Measurements from ENCODE around the gene MLLT10.

The MLLT10 gene

DNA sequence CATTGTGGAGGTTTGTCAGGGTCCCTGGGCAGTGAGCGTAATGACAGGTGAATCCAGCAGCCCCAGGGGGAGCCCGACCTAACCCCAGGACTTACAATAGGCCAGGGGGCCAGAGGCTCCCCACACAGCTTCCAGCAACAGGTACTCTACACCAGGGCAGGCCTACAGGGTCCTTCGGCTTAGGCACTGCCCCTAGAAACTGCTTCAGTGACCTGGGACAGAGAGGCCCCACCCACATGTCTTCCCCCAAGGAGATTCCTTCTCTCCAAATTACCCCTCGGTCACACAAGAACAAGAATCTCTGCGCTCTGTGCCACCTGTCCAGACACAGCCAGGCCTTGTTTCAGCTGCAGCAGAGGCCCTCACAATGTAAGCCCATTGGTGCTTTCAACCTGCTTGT, 32.9 kb upstream of the MLLT10 start:
- no peak for DNase-seq (ENCODE audit: low spot score)

DNA sequence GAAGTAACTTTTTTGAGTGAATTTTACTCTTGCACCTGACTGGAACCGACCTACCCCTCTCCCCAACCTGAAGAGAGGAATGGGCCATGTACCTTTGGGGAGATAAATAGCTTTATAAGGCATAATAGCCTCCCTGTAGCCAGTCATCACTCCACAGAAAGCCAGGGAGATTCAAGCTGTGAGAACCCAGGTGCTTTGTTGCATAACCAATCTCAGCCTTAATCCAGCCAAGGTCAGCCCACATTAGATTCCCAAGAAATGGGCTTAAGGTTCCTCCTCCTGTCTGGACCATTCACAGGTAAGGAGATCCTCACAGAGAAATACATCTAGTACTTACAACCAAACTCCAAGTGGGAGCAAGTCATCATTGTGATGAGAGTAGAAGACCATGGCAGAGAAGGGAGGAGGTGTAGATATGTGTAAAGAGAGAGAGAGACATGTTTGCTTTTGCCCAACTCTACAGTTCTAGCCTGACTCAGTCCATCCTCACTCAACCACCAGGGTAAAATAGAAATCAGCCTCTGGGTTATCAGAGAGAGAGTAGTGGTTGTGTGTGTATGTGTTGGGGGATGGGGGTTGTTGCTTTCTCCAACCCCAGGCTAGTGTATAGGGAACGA, 32.2 kb upstream of the MLLT10 start:
- DNase-seq (ENCODE audit: low spot score): no peak

DNA sequence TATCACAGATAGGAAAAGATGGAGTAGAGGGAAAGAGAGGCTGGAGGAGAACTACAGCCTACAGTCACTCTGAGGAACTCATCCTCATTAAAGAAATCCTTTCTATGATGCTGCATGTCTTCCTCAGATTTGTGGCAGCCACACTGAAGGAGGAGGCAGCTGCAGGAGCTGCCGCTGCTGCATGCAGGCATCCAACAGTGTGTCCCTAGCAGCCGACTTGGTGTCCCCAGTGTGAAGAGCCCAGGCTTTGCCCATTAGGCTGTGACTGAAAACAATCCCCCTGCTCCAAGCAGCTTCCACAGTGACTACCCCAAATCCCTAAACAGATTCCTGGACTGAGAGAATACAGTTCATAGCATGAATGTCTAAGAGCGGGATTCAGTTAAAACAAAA, 31.7 kb upstream of the MLLT10 start:
- no peak for DNase-seq (ENCODE audit: low spot score)

DNA sequence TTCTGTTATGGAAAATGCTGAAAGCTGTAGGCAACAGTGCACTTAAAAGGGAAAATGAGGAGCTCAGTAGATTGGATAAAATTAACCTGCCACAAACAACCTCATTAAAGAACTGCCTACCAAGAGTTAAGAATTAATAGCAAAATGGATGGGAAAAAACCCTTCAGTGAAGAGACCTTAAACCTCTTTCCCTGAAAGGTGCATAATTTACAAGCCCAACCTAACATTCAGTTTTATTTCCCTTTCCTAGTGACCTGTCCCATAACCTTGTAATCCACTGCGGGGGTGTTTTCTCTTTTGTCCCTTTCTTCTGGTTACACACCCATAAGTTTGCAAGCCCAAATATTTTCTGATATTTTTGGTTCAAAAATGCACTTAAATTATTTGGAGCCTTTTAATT, 30.5 kb upstream of the MLLT10 start:
- DNase-seq (ENCODE audit: low spot score): no peak

DNA sequence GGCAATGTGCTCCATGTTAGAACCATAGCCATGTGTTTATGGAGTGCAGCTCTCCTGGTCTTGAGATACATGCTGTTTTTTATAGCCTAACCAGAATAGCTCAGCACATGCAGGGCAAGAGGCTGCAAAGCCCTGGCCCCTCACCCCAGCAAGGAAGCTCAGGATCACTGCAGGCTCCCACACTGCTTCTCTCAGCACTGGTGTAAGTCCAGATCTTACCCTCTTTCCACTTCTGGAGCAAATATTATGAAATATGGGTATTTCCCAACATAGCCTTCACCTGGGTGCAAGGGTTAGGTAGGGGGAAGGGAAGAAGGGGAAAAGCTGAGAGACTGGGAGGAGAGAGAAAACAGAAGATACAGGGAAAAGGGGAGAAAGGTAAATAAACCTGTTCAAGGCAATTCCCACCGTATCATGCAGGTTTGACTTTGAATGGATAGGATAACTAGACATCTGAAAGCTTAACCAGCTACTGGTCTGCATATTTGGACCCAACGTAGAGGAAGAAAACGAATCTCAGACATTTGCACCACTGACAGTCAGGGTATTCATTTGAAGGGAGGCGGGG, 28.2 kb upstream of the MLLT10 start:
- DNase-seq (ENCODE audit: low spot score): peak; percentile 45

DNA sequence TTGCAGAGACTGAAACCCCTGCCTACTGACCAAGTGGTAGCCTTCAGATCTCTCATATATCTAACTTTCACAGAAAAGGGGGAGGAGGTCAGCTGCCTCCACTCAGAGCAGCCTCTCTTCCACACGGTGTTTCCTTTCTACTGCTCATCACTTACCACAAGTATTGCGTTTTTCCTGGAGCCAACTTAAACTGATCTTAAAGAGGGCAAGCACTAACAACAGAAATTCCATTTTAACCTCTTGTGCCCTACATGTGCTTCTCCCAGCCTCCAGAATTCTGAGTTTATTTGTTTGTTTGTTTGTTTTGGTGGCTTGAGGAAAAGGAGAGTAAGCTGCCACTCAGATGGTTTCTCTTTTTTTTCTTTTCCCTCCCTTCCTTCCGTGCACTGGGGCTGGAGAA, 27.7 kb upstream of the MLLT10 start:
- DNase-seq (ENCODE audit: low spot score): no peak

DNA sequence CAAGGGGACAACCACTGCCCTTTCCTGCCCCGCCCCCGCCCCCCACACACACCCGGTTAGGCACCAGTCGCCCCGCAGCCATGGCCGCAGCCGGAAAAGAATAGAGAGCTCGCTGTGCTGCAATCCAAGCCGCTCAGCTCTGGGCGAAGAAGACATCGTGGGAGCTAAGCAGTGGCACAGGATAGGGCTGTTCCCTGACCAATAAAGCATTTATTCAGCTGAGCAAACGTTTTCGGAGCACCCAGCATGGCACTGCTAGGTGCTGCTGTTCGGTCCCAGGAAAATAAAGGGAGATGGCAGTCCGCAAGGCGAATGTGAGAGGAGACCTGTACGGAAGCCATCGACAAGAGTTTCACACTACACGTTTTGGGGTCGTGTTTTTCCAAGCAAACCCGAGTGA, 26.9 kb upstream of the MLLT10 start:
- DNase-seq (ENCODE audit: low spot score): no peak

DNA sequence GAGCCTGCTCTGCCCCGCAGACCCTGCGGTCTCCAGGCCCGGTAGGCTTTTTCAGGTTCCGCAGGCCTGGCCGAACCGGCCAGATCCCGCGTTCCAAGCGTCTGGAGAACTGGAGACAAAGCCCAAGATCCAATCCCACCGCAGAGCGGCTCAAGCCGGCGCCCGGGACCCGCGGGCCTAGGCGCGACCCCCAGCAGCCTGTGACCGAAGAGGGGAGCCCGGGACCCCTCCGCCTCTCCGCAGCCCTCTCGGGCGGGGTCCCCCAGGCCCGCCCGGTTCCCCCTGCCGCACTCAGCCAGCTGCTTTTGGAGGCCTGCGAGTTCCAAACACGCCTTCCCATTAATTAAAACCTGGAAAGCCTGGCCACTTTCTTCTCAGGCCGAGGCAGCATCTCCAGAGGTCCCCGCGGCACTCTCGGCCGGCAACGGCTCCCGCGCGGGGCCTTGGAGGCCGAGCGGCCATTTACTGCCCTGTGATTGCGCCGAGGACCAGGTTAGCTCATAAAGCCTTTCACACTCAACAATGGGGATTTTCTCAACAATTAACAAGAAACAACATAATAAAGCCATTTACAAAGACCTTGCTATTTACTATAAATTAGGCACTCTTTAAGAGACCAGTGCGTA, 25.2 kb upstream of the MLLT10 start:
- no peak for DNase-seq (ENCODE audit: low spot score)

DNA sequence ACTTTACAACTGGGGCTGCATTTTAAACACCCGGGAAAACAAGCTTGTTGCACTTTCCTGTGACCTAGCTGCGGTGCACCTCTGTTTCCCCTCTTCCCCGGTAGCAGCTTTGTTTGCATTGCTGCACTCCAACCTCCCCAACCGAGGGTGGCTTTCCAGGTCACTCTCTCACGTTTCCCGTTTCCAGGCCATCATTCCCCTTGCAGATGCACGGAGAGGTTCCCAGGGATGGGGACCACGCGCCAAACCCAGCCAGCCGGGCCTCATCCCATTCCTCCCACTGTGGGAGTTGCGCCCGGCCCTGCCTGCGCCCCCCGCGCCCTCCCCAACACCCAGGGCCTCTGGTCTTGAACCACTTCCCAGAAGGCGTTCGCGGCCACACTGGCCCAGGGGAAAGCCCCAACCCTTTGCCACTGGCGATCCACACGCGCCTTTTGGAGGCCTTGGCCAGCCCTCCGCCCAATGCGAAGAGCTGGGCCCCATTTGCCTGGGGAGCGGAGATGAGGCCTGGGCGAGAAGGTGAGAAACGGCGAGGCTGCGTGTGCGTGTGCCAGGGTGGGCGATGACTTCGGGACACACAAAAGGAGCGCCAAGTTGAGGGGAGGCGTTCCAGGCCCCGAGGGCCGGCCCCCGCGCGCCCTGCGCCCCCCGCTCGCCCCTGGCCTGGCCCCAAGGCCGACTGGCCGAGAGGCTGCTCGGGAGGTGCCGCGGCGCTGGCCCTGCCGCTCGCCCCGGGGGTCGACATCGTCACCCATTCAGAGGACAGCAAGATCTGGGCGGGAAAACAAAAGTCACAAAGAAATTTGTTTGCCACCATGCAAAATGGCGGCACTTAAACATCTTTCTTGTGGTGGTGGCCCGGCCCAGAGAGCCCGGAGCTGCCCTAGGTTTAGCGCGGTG, 24.4 kb upstream of the MLLT10 start:
- DNase-seq (ENCODE audit: low spot score): no peak

DNA sequence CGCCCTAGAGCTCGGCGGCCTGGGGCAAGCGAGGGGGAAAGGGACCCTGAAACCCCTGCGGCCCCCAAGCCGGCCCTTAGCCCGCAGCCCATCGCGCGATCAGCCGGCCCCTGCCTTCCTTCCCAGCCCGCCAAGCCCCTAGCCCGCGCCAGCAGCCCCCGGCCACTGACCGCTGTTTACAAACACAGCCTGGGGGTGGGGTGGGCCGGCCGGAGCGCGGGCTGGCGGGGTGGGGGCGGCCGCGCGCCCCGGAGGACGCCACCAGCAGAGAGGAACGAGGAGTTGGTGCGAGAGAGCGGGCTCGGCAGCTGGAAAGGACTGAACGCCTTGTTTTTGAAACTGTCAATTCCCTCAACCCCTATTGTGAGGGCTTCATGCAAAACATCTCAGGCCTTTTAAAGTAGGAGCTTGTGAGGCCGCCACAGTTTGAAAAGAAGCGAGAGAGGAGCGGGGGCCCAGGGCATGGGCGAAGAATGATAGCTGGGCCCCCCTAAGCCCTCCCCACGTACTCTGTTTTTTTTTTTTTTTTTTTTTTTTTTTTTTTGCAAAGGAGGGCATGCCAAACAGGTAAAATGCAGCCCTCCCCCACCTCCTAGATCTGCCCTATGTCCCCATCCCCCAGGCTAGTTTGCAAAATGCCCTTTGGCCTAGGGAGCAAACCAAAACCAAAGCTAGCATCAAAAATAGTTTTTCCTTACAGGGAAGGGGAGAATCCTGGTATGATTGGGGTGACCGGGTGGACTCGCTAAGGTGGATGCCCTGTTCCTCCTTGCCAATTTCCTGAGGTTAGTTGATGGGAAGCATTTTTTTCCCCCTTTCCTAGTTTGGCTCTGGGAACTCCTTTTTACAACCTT, 23.6 kb upstream of the MLLT10 start:
- DNase-seq (ENCODE audit: low spot score): no peak

DNA sequence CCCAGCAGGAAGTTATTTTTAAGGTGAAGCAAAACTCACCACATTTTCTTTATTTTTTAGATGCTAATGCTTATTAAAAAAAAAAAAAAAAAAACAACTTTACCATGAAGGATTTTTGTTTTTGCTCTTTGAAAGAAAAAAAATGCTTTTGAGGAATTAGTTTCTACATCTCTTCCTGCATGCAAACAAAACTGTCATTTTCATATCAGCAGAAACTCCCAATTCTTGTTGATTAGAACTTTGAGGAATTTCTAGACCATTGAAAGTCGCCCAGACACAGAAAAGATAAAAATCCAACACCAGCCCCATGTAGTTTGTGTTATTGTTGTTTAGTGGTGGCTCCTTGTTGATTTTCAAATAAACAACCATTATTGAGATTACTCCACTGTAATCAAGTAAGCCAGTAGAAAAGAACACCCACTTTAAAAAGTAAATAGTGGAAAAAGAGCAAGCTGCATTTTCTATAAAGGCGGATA, 22.9 kb upstream of the MLLT10 start:
- DNase-seq (ENCODE audit: low spot score): no peak

DNA sequence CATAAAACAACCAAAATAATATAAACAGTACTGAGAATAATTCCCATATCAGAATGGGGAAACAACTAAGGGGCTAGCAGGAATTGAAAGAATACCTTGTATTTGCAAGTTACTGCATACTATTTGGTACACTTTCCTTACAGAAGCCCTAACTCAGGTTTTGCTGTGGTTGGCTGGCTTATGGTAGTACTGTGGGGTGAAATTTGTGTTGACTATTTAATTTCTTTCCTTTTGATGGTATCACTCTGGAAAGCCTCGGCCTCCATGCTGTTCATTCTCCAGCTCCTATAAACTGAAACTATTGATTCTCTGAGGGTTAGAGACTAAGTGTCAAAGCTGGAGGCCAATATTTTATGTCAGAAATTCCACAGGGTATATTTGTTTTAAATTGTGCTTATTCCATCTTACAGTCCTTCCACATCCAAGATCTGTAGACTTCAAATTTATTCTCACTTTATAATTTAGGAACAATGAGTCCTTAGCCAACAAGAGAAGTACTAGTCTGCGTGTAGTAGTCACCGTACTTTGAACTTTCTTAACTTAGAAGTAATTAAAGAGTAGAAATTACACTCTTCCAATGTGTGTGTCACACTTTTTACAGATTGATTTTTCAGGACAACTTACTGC, 22.0 kb upstream of the MLLT10 start:
- no peak for DNase-seq (ENCODE audit: low spot score)

DNA sequence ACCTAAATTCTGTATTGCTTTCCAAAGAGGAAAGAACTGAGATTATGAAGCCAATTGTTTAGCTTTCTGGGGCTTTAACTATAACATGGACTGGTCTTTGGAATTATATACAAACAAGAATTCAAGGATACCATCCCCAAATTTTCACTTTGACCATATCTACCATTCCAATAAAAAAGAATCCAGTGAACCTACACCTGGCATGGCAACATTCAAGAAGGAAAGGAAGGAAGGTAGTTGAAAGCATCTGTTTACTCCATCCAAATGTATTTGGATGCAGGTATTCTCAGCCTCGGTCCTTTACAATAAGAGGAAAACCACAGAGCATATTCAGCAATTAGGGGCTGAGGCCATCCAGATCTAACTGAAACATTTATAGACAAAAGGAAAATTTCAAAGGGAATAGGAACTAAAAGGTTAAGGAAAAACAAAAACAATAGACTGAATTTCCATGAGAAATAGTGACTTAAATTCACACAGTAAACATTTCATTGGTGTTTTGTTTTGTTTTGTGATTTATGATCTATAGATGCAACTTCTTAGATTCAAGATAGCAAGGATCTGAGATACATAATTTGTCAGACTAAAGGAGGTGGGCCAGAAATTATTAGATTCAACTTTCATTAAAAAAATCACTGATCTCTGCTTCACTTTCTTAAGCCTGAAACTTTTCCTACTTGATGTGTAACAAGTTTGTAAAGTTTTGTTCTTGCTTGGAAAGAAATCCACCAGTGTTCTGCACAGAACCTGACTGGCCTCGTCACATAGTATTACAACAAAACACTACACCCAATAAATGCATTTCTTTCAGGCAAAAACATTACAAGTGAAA, 21.2 kb upstream of the MLLT10 start:
- DNase-seq (ENCODE audit: low spot score): no peak

DNA sequence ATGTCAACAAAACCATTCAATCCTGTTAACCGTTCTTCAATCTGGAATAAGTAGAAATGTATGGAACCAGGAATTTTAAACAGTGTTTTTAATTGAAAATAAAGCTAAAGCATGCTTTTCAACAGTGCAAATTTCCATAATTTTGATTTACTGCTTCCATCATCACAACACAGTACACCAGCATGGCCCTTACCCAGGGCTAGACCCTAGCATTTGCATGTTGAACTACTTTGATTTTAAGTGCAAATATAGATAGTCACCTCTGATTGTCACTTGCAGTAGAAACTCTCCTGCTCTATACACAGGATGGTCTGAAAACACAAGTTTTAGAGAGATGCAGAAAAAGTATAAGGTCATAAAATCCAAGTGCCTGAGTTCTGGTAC, 20.6 kb upstream of the MLLT10 start:
- no peak for DNase-seq (ENCODE audit: low spot score)

DNA sequence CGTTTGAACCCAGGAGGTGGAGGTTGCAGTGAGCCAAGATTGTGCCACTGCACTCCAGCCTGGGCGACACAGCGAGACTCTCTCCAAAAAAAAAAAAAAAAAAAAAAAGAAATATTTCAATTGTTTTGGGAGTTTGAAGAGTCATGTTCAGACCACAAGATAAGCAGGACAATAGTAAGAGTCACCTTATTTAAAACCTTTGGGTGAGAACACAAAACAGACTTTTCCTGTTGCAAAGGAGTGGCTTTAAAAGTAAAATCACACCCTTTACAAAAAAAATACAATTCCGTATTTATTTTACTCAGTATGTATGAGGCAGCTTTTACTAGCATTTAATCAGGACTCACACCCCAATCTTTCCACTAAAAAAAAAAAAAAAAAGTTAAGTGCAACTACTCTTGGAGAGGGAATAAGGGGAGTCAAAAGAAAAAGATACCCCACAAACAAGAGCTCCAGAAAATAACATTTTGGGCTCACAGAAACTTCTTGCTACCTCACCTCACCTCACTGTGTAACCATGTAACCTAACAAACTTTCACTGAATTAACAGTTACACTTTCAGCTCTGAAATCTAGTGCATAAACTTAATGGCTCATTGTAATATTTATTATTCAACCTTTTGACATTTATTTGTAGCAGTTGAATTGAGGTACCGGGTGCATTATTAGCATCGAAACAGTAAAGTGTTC, 19.8 kb upstream of the MLLT10 start:
- DNase-seq (ENCODE audit: low spot score): no peak

DNA sequence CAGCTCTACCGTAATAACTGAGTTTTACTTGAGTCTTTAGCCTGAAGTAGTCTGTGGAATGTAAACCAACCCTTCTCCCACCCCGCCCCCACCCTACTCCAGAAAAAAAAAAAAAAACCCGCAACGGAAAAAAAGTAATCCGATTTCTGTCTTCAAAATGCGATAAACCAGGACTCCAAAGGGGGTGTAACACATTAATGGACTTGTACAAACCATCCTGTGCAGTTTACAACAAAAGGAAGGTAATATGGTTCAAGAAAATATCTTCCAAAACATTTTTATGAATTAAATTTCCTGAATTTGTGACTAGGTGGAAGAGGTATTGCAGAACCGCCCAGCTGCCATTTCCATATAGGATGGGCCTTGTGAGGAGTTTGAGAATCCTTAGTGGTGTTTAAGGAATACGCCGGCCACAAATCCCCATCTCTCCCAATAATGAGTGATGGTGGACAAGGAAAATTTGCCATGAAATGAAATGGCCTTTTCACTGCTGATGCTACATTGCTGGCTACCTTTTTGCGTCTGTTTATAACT, 19.1 kb upstream of the MLLT10 start:
- DNase-seq (ENCODE audit: low spot score): peak; percentile 68

DNA sequence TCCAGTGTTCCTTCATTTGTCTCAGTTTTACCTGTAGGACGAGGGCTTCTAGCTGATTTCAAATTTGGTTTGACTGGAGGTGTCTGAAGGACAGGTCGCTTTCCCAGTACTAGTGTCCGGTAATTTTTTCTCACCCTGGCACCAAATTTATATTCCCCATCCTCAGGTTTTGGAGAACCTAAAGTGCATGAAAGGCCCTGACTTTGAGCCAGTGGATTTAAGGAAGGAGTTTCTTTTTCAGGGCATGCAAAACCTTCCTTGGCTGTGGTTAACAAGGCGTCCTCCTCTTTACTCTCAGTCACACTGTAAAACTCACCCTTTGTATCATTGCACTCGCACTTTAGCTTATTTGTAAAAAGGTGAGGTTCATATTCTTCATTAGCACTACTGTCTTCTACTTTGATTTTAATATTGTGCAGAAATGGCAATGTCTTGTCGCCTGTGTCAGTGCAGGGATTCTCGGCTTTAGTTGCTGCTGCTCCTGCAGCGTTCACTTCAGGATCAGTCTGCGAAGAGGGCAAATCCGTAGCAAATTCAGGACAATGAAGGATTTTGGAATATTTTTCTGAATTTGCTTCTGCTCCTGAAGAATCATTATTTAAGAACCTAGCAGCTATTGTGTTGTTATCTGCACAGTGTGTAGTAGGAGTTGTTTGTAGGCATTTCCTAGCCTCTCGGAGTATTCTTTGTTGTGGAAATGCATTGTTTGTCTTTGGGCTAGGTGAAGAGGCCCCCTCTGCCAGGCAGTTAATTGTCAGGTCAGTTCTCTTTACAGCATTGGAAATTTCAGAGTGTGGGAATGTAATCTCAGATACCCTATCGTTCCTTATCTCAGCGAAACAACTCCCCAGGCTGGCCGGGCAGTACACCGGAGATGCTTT, 18.4 kb upstream of the MLLT10 start:
- no peak for DNase-seq (ENCODE audit: low spot score)
